HepG2 (cell line): Measurements from ENCODE around the gene ZPLD1. TPM values are rescaled to one million over a fixed set of nuclear protein-coding genes. Genes with fewer than 3 reads are reported as not detected.

Experiments used
- ATAC-seq: fragments of 200-7000 bp; cut with Tn5 transposase; 3 replicates; pipeline ENCODE4 v1.9.1; 2020; ENCODE audit warnings: mild to moderate bottlenecking, moderate library complexity
- BruUV-seq: library from RNA; stranded (reverse); fragments of 400-500 nt; replicated peaks from 2 replicates; lab custom pipeline; 2021; lab: Mats Ljungman, UMichigan
- CTCF ChIA-PET: fragments of 300-600 bp; formaldehyde crosslinking; extraction: SDS; loops from one replicate; lab custom pipeline; 2021; ENCODE audit warnings: low total read pairs, inconsistent platforms, low intra/inter-chr PET ratio; lab: Yijun Ruan, JAX
- POLR2A ChIA-PET: fragments of 350-600 bp; sonication (Branson Sonifier 250); formaldehyde crosslinking; loops from one replicate; lab custom pipeline; 2020; ENCODE audit warnings: antibody characterized with exemption, inconsistent platforms; lab: Yijun Ruan, JAX
- DNase-seq: peaks from one replicate; pipeline ENCODE4 v3.0.0-alpha.2; 2015; ENCODE audit warnings: low spot score
- FAIRE-seq: peaks from 3 replicates; lab custom pipeline; 2011; peaks lifted over from hg19 to GRCh38; lab: Jason Lieb, UNC
- H2AFZ ChIP-seq: one replicate; pipeline ENCODE4 v1.6.1; 2011; ENCODE audit warnings: low read length, inconsistent platforms
- H3K27ac ChIP-seq: fragments of 300-600 bp; 3 replicates; pipeline ENCODE4 v1.8.0; 2011; ENCODE audit warnings: mixed run types, mild to moderate bottlenecking, mixed read lengths, low read length, inconsistent platforms; ENCODE audit not compliant: insufficient read depth; ENCODE audit errors: extremely low read length
- H3K27me3 ChIP-seq, 2 experiments: fragments of 200-600 bp in 1 of 2; 2 replicates in 1 of 2; 3 replicates in 1 of 2; pipeline versions ENCODE4 v1.6.0 to v1.8.0; 2011; ENCODE audit warnings: low read length in 2 of 2, mild to moderate bottlenecking in 2 of 2, moderate library complexity in 2 of 2, inconsistent platforms in 1 of 2; ENCODE audit not compliant: insufficient read depth in 2 of 2, control insufficient read depth in 1 of 2
- H3K36me3 ChIP-seq, 2 experiments: fragments of 200-600 bp in 1 of 2; replicated peaks in 1 of 2; 2 replicates in 1 of 2; 3 replicates in 1 of 2; pipeline versions ENCODE4 v1.5.1 to v1.8.0; 2011; ENCODE audit warnings: low read length in 2 of 2, inconsistent platforms in 1 of 2; ENCODE audit not compliant: insufficient read depth in 2 of 2, control insufficient read depth in 1 of 2
- H3K4me1 ChIP-seq: 2 replicates; pipeline ENCODE4 v1.5.1; 2012; ENCODE audit warnings: low read length, inconsistent platforms; ENCODE audit not compliant: insufficient read depth
- H3K4me2 ChIP-seq: 2 replicates; pipeline ENCODE4 v1.6.0; 2011; ENCODE audit warnings: low read depth, low read length, inconsistent platforms
- H3K4me3 ChIP-seq, 3 experiments: fragments of 200-600 bp in 1 of 3; sonication (generic), shearing (Covaris generic) in 1 of 3; replicated peaks in 1 of 3; 2 replicates each; pipeline ENCODE4 v1.5.1; 2011 to 2016; ENCODE audit warnings: low read length in 3 of 3, inconsistent platforms in 2 of 3, low read depth in 2 of 3, mild to moderate bottlenecking in 2 of 3, control low read depth in 1 of 3, mixed read lengths in 1 of 3; ENCODE audit not compliant: insufficient read depth in 1 of 3
- H3K79me2 ChIP-seq: one replicate; pipeline ENCODE4 v1.6.1; 2011; ENCODE audit warnings: low read length, inconsistent platforms; ENCODE audit not compliant: insufficient read depth
- H3K9ac ChIP-seq: 2 replicates; pipeline ENCODE4 v1.6.0; 2011; ENCODE audit warnings: mild to moderate bottlenecking, low read depth, low read length, inconsistent platforms; ENCODE audit not compliant: insufficient read depth
- H3K9me3 ChIP-seq: 2 replicates; pipeline ENCODE4 v1.5.1; 2012; ENCODE audit warnings: mild to moderate bottlenecking, low read length
- H4K20me1 ChIP-seq: 2 replicates; pipeline ENCODE4 v1.6.0; 2011; ENCODE audit warnings: inconsistent platforms, mild to moderate bottlenecking, low read length, moderate library complexity; ENCODE audit not compliant: insufficient read depth
- KDM4B ChIP-seq: sonication (generic); formaldehyde crosslinking; IDR thresholded peaks from 2 replicates; pipeline ENCODE4 v1.4.0; 2020; ENCODE audit warnings: missing genetic modification reagents
- ZNF121 ChIP-seq: sonication (generic); formaldehyde crosslinking; IDR thresholded peaks from 2 replicates; pipeline ENCODE4 v1.5.0; 2020; ENCODE audit warnings: mild to moderate bottlenecking, missing genetic modification reagents
- in situ Hi-C: cut with HindIII; loops from 2 replicates; pipeline ENCODE4 v1.10.0; 2017; ENCODE audit warnings: low pct_unique_long_range_greater_than_20kb; ENCODE audit not compliant: extremely low pct_ligation_motif_present
- intact Hi-C: fragments of 100-400 bp; cut with micrococcal nuclease; formaldehyde crosslinking; loops from one replicate; pipeline ENCODE4 v1.10.0; 2022; ENCODE audit not compliant: unreplicated experiment
- polyA plus RNA-seq, 8 experiments: library from polyadenylated mRNA; depleted of rRNA in 3 of 8; stranded (reverse) in 7 of 8; unstranded in 1 of 8; fragments of >200 nt; fragmentation: Illumina TruSeq in 4 of 8; extraction: Trizol in 4 of 8; gene quantifications; 2 replicates each; pipeline versions ENCODE4 v1.2.1 to v1.2.3, GENCODE V29; 2011 to 2016; ENCODE audit warnings: low read depth in 4 of 8, missing spikeins in 1 of 8, mixed read lengths in 1 of 8; ENCODE audit not compliant: insufficient read depth in 1 of 8
- total RNA-seq, 5 experiments: library from RNA; depleted of rRNA; stranded (reverse); fragments of >200 nt; fragmentation: Illumina TruSeq; extraction: Trizol; gene quantifications; 2 replicates each; pipeline ENCODE4 v1.2.3, GENCODE V29; 2016; ENCODE audit warnings: low read depth in 1 of 5

Gene ZPLD1
- total and polyA plus RNA-seq, 2 of the 13 experiments (the other 11 are each of a cell fraction or from before 2014, with no cell fraction given): not detected

GRCh38 chr3:102528727-102529126, 93.9 kb downstream of the ZPLD1 start:
- no peak overlapping the region for H3K4me3 ChIP-seq

More at GRCh38 chr3:102528727-102529126, 93.9 kb downstream of the ZPLD1 start:
- CTCF ChIA-PET: no interaction called here
- Histone ChIP-seq H3K79me2 (no peaks in the 10 kb centered on the region), H2AFZ (no peak overlapping the region)
- TF ChIP-seq ZNF121 (CRISPR knock-in tag): no peak
- TF ChIP-seq KDM4B (CRISPR knock-in tag): no peak
- TF ChIP-seq, all 625 proteins: peak for 0
- DNase-seq: no peak
- H4K20me1 ChIP-seq: no peaks in the 10 kb centered on the region
- intact Hi-C loops: loop anchor here (2.0 kb wide), 1 partner anchor 726 kb away; no protein-coding TSS in a partner anchor
- POLR2A ChIA-PET: no interaction called here
- H3K4me2 ChIP-seq: no peak overlapping the region
- H3K9ac ChIP-seq: no peak overlapping the region
- no peaks in the 10 kb centered on the region for H3K9me3 ChIP-seq
- no peaks in the 10 kb centered on the region for H3K4me1 ChIP-seq
- H3K27ac ChIP-seq: no peak overlapping the region
- no peaks in the 10 kb centered on the region for H3K27me3 ChIP-seq
- BruUV-seq: no TSS peak
- H3K36me3 ChIP-seq: no peaks in the 10 kb centered on the region
- ATAC-seq: no peak
- in situ Hi-C loops: no loop called here
- FAIRE-seq: no peak
